GM18520 (cell line): ENCODE results near the gene SIM2.
"Not testable (repeated sequence)": the region's sequence is repeated elsewhere in the genome, so short reads cannot be mapped to it uniquely, and the experiment has no call there.

ENCODE experiments used
- ATAC-seq: cut with Tn5 transposase; IDR thresholded peaks from one replicate; pipeline ENCODE4 v1.9.1; 2021; ENCODE audit not compliant: unreplicated experiment

The SIM2 gene, protein sequence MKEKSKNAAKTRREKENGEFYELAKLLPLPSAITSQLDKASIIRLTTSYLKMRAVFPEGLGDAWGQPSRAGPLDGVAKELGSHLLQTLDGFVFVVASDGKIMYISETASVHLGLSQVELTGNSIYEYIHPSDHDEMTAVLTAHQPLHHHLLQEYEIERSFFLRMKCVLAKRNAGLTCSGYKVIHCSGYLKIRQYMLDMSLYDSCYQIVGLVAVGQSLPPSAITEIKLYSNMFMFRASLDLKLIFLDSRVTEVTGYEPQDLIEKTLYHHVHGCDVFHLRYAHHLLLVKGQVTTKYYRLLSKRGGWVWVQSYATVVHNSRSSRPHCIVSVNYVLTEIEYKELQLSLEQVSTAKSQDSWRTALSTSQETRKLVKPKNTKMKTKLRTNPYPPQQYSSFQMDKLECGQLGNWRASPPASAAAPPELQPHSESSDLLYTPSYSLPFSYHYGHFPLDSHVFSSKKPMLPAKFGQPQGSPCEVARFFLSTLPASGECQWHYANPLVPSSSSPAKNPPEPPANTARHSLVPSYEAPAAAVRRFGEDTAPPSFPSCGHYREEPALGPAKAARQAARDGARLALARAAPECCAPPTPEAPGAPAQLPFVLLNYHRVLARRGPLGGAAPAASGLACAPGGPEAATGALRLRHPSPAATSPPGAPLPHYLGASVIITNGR

GRCh38 chr21:36698981-36699545 is at the start of gene SIM2:
SIM2 (plus strand) TSS chr21:36699115; CDS start chr21:36699747, 632 bp downstream.
- ATAC-seq: no peak

- no peak for ATAC-seq
Measured at GRCh38 chr21:36654324-36654723, 44.6 kb upstream of the SIM2 start.

GRCh38 chr21:36654796-36655325 is 44.1 kb upstream of the SIM2 start:
- no peak for ATAC-seq

GRCh38 chr21:36656138-36656537 is 42.8 kb upstream of the SIM2 start:
- ATAC-seq: no peak

DNA sequence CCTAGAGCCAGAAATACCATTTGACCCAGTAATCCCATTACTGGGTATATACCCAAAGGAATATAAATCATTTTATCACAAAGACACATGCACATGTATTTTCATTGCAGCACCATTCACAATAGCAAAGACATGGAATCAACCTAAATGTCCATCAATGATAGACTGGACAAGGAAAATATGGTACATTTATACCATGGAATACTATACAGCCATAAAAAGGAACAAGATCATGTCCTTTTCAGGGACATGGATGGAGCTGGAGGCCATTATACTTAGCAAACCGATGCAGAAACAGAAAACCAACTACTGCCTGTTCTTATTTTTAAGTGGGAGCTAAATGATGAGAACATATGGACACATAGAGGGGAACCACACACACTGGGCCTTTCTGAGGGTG is 41.6 kb upstream of the SIM2 start:
- not testable (repeated sequence) for ATAC-seq

- ATAC-seq: no peak
Measured at GRCh38 chr21:36657999-36658398, 40.9 kb upstream of the SIM2 start.

DNA sequence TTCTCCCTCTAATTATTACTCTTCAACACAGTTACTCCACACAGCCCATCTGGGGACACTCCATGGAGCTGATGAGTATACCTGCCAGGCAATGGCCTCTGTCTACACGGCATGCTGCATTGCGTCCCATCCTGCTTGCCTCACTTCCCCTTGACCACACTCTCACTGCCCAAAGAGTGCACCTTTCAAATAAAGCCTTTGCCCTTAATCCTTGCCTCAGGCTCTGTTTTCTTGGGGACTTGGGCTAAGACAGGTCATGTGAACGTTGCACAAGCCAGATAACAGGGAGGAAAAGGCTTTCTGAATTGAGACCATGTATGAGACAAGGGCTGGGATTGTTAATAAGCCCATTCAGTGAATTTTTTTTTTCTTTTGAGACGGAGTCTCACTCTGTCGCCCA is 40.0 kb upstream of the SIM2 start:
- ATAC-seq: no peak

GRCh38 chr21:36661511-36662309 is 37.2 kb upstream of the SIM2 start:
- no peak for ATAC-seq

DNA sequence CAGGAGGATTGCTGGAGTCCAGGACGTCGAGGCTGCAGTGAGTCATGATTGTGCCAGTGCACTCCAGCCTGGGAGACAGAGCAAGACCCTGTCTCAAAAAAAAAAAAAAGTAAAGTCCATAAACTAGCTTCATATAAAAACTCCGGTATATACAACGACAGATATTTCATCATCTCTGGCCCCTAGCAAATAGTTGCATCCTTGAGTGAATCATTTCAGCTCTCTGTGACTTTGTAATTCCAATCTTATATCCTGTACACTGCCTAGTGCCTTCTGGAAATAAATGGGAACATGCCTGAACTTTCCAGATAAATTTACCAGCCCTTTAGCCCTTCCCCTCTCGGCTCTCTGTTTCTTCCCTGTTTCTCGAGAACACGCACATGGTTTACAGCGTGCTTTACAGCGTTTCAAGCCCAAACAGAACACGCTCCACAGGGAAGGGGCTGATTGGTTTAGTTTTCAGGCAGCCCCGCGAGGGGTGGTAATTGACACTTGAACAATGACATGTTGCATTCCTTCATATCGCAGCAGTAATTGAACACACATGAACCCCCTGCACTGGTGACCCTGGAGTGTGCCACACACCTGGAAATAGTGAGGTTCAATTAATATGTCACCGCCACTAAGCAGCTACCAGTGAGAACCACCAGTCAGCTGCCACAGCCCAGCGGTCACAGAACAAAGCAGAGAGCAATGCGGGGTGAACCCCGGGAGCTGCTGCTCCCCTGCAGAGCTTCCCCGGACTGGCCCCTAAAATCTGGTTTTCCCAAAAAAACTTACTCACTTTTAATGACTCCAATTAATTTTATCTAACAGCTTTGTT is 35.7 kb upstream of the SIM2 start:
- ATAC-seq: no peak

DNA sequence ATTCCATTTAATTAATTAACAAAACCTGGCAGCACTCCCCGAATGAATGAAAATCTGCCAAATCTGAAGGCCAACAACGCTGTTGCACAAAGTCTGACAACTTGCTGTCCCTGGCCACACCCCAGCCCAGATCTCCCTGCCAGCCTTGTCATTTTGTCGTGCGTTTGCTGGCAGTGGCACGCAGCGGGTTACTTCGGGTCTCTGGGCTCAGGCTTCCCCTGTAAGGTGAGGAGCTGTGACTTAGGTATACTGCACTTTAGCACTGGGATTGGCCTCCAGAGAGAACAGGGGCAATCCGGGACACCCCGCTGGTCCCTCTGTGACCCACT is 34.3 kb upstream of the SIM2 start:
- ATAC-seq: no peak

- no peak for ATAC-seq
Measured at GRCh38 chr21:36665806-36666205, 33.1 kb upstream of the SIM2 start.

DNA sequence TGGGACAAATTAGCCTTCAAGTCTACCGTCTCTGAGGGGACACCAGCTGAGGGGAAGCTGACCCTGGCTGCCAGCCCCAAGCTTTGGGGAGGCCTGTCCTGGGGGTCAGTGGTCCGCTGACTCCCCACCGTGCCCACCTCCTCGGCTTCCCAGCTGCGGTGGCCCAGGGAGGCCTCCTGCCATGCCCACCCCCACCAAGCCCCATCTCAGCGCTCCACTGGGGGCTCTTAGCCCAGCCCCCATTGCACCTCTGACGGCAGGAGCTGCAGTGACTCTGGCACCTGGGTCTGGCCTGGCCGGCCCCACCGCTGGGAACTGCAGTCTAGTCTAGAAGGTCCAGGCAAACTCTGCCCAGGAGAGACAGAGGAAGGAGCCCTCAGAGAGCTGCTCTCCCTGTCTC is 30.2 kb upstream of the SIM2 start:
- no peak for ATAC-seq

- ATAC-seq: no peak
Measured at GRCh38 chr21:36671836-36672235, 27.1 kb upstream of the SIM2 start.

DNA sequence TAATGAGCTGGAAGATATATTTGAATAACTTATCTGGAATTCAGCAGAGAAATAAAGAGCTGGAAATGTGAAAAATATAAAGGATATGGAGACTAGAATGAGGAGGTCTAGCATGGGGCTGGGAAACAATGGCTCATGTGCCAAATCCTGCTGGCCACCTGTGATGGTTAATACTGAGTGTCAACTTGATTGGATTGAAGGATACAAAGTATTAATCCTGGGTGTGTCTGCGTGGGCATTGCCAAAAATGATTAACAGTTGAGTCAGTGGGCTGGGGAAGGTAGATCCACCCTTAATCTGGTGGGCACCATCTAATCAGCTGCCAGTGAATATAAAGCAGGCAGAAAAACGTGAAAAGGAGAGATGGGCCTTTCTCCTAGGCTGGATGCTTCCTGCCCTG is 26.6 kb upstream of the SIM2 start:
- ATAC-seq: not testable (repeated sequence)

DNA sequence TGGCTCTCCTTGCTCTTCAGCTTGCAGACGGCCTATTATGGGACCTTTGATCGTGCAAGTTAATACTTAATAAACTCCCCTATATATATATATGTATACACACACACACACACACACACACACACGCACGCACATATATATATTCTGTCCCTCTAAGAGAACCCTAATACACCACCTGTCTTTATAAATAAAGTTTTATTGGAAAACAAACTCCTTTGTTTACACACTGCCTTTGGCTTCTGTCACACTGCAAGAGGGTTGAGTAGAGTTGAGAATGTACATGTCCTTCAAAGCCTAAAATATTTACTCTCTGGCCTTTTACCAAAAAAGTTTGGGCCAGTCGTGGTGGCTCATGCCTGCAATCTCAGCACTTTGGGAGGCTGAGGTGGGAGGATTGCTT is 26.2 kb upstream of the SIM2 start:
- no peak for ATAC-seq

DNA sequence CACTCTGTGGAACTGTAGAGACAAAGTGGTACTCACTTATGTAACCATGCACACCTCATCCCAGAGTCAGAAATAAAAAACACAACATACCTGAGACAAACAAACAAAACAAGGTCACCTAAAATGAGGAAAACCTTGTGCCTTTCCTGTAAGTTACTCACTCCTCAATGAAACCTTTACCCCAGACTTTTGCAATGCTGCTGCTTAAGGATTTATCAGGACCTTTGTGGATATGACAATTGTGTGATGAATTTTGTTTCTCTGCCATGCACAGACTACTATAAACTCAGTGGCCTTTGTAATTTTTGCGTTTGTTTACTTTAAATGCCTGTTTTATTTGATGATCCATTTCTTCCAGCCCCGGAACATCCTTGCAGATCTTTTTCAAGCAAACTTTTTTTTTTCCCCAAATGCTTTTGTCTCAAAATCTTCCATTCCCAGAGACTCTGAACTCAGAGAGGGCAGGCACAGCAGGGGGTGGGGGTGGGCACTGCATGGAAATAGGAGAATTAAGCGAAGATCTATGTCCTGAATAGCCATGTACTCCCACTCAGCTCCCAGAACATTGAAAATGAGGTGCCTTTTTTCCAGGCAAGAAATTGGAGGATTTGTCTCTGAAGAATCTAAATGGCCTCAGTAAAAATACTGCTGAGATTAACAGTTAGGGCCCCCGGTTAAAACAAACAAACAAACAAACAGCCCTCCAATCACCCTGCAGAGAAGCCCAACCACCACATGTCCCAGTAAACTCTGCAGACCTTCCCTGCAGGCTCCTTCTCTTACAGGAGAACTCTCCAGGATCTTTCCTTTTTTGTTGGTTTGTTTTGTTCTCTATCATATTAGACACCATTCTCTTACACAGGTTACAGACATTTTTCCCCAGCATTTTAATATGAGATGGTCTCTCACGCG is 22.6 kb upstream of the SIM2 start:
- ATAC-seq: no peak

GRCh38 chr21:36677443-36677842 is 21.5 kb upstream of the SIM2 start:
- ATAC-seq: no peak

- no peak for ATAC-seq
Measured at GRCh38 chr21:36678538-36678937, 20.4 kb upstream of the SIM2 start.

DNA sequence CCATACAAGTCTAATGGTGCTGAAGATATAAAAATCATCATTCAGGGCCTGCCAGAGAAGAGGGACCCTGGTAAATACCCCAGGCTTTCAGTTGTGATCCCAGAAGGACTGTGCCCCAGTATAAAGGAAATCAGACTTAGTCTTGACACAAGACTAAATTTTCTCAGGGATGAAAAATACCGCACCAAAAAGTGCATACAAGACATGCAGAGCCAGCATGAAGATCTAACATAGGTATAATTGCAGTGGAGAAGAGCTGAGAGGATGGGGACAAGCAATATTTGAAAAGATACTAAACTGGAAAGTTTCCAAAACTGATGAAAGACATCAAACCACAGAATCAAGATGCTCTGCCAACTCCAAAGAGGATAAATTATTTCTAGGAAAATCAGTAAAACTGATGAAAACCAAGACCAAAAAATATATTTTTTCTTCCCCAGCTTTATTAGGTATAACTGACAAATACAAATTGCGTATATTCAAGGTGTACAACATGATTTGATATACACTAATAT is 17.7 kb upstream of the SIM2 start:
- ATAC-seq: no peak
